ENCODE measurements around the gene VGF. TPM values are rescaled to one million over a fixed set of nuclear protein-coding genes. Genes with fewer than 3 reads are reported as not detected.

The VGF gene
- total RNA-seq, 1 experiment from 2014 or later = 16.0 TPM

DNA sequence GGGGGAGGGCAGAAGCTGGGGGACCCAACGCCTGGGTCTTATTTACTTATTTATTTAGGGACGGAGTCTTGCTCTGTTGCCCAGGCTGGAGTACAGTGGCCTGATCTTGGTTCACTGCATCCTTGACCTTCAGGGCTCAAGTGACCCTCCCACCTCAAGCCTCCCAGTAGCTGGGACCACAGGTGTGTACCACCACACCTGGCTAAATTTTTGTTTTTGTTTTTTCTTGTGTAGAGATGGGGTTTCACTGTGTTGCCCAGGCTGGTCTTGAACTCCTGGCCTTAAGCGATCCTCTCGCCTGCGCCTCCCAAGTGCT, 37.2 kb upstream of the VGF start:
- H3K4me1 ChIP-seq (ENCODE audit: insufficient read depth, low read length, poor library complexity, severe bottlenecking) = no peaks in the 10 kb centered on the region
- no TSS peak for BruUV-seq (replicated peaks)
- H3K36me3 ChIP-seq (ENCODE audit: insufficient read depth, low read length, poor library complexity, severe bottlenecking) = no peaks in the 10 kb centered on the region
- ChIA-PET POLR2A (ENCODE audit: low non-redundant PET) (no interaction called here), CTCF (no interaction called here)
- intact Hi-C loops (cut with micrococcal nuclease; ENCODE audit: unreplicated experiment) = no loop called here
- no peak overlapping the region for H3K27ac ChIP-seq (ENCODE audit: low read depth, low read length, poor library complexity, severe bottlenecking)
- H3K4me3 ChIP-seq (ENCODE audit: low read depth, low read length, poor library complexity, severe bottlenecking) = no peak overlapping the region
- H3K9me3 ChIP-seq (ENCODE audit: low read depth, low read length, poor library complexity, severe bottlenecking) = no peaks in the 10 kb centered on the region
- H3K27me3 ChIP-seq (replicated peaks; ENCODE audit: insufficient read depth, low read depth, low read length, poor library complexity) = no peaks in the 10 kb centered on the region
- TF ChIP-seq, protein P1, sequence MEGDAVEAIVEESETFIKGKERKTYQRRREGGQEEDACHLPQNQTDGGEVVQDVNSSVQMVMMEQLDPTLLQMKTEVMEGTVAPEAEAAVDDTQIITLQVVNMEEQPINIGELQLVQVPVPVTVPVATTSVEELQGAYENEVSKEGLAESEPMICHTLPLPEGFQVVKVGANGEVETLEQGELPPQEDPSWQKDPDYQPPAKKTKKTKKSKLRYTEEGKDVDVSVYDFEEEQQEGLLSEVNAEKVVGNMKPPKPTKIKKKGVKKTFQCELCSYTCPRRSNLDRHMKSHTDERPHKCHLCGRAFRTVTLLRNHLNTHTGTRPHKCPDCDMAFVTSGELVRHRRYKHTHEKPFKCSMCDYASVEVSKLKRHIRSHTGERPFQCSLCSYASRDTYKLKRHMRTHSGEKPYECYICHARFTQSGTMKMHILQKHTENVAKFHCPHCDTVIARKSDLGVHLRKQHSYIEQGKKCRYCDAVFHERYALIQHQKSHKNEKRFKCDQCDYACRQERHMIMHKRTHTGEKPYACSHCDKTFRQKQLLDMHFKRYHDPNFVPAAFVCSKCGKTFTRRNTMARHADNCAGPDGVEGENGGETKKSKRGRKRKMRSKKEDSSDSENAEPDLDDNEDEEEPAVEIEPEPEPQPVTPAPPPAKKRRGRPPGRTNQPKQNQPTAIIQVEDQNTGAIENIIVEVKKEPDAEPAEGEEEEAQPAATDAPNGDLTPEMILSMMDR (conservative IDR thresholded peaks at IDR 0.05; ENCODE audit: low read depth, low read length) = no peak
- no peak for TF ChIP-seq EZH2 (IDR thresholded peaks at IDR 0.05; ENCODE audit: borderline replicate concordance, low read depth, low read length, poor library complexity, severe bottlenecking)
- no peak for DNase-seq (ENCODE audit: low spot score)

DNA sequence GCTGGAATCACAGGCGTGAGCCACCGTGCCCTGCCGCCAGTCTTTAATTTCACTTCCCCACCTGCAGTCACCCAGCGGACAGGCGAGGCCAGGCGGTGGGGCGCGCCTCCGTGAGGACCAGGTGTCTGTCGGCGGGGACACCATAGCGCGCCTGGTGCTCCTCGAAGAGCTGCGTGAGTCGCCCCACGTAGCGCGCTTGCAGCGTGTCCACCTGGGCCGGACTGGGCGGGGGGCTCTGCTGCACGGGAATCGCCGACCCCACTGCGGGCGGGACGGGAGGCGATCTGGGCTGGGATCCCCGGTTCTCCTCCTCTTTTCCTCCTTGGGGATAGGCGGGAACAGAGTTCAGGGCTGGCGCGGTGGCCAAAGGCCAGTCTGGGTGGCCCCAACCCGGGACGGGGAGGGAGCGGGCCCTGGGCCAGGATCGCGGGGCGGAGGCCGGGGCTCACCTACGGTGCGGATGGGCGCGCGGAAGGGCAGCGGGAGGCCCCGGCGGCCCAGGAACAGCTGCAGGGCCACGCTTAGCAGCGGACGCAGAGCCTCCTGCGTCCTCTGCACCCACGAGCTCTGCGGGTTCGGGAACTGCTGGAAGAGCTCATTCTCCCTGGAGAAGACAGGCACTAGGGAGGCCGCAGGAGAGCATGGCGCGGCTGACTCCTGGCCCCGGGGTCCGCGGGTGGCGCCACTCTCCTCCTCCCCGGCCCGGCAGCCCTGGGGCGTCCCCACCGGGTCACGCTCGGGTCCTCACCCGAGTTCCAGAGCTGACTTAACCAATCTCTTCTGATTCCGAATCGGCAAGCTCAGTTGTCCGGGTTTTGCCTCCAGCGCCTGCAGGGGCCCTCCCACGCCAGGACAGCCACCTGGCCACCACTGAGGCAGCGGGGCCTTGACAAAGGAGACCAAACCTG, 36.6 kb upstream of the VGF start:
- no TSS peak for BruUV-seq (replicated peaks)
- H3K27ac ChIP-seq (ENCODE audit: low read depth, low read length, poor library complexity, severe bottlenecking) = no peak overlapping the region
- H3K36me3 ChIP-seq (ENCODE audit: insufficient read depth, low read length, poor library complexity, severe bottlenecking) = no peaks in the 10 kb centered on the region
- intact Hi-C loops (cut with micrococcal nuclease; ENCODE audit: unreplicated experiment) = no loop called here
- ChIA-PET CTCF (no interaction called here), POLR2A (ENCODE audit: low non-redundant PET) (no interaction called here)
- no peaks in the 10 kb centered on the region for H3K4me1 ChIP-seq (ENCODE audit: insufficient read depth, low read length, poor library complexity, severe bottlenecking)
- H3K9me3 ChIP-seq (ENCODE audit: low read depth, low read length, poor library complexity, severe bottlenecking) = no peaks in the 10 kb centered on the region
- no peaks in the 10 kb centered on the region for H3K27me3 ChIP-seq (replicated peaks; ENCODE audit: insufficient read depth, low read depth, low read length, poor library complexity)
- TF ChIP-seq EZH2 (IDR thresholded peaks at IDR 0.05; ENCODE audit: borderline replicate concordance, low read depth, low read length, poor library complexity, severe bottlenecking) = no peak
- TF ChIP-seq, protein P1 (conservative IDR thresholded peaks at IDR 0.05; ENCODE audit: low read depth, low read length) = no peak
- no peak overlapping the region for H3K4me3 ChIP-seq (ENCODE audit: low read depth, low read length, poor library complexity, severe bottlenecking)
- no peak for DNase-seq (ENCODE audit: low spot score)

DNA sequence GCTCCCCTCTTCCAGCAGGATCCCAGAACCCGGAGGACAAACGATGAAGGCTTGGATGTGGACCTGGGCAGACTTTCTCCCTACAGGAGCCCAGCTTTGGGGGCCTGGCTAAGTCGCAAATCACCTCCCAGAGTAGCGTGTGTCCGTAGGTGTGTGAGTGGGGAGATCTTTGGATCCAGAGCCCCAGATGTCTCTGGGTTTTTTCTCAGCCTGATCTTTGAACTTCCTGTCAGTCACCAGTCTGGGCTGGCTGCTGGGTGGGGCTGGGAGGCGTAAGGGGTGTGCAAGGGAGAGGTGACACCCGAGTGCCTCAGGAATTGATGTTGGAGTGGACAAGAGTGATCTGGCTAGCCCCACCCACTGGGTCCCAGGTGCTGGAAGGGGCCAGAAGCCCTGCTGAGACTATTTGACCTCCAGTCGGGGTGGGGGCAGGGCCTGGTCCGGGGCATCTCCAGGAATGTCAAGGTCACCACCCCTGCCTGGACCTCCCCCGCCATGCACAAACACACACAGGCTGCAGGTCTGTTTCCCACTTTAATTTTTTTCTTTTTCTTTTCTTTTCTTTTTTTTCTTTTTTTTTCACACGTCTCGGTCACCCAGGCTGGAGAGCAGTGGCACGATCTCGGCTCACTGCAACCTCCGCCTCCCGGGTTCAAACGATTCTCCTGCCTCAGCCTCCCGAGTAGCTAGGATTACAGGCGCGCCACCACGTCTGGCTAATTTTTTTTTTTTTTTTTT, 35.7 kb upstream of the VGF start, which contains the start of gene MOGAT3:
TSS of gene MOGAT3 (minus strand) at position 175 of the 738 bp plus-strand sequence. CDS start 182 bp downstream, outside the sequence.
- H3K27me3 ChIP-seq (replicated peaks; ENCODE audit: insufficient read depth, low read depth, low read length, poor library complexity) = no peaks in the 10 kb centered on the region
- no TSS peak for BruUV-seq (replicated peaks)
- no peak for DNase-seq (ENCODE audit: low spot score)
- no peaks in the 10 kb centered on the region for H3K36me3 ChIP-seq (ENCODE audit: insufficient read depth, low read length, poor library complexity, severe bottlenecking)
- intact Hi-C loops (cut with micrococcal nuclease; ENCODE audit: unreplicated experiment) = no loop called here
- ChIA-PET CTCF (no interaction called here), POLR2A (ENCODE audit: low non-redundant PET) (no interaction called here)
- no peak for TF ChIP-seq EZH2 (IDR thresholded peaks at IDR 0.05; ENCODE audit: borderline replicate concordance, low read depth, low read length, poor library complexity, severe bottlenecking)
- TF ChIP-seq, protein P1 (conservative IDR thresholded peaks at IDR 0.05; ENCODE audit: low read depth, low read length) = no peak
- no peaks in the 10 kb centered on the region for H3K4me1 ChIP-seq (ENCODE audit: insufficient read depth, low read length, poor library complexity, severe bottlenecking)
- no peaks in the 10 kb centered on the region for H3K9me3 ChIP-seq (ENCODE audit: low read depth, low read length, poor library complexity, severe bottlenecking)
- H3K4me3 ChIP-seq (ENCODE audit: low read depth, low read length, poor library complexity, severe bottlenecking) = no peak within 1 kb of the TSS
- no peak within 1 kb of the TSS for H3K27ac ChIP-seq (ENCODE audit: low read depth, low read length, poor library complexity, severe bottlenecking)

Measured in A673 (cell line).